HG02759 (cell line): ENCODE measurements around the gene FEZF1.

Source experiments
- ATAC-seq: cut with Tn5 transposase; IDR thresholded peaks from one replicate; pipeline ENCODE4 v1.9.1; 2021; ENCODE audit warnings: mild to moderate bottlenecking, moderate library complexity; ENCODE audit not compliant: unreplicated experiment

The FEZF1 gene

GRCh38 chr7:122269241-122269640 is 35.3 kb downstream of the FEZF1 start:
- no peak for ATAC-seq

GRCh38 chr7:122268101-122268500 is 36.4 kb downstream of the FEZF1 start:
- no peak for ATAC-seq

GRCh38 chr7:122262246-122262645 is 42.3 kb downstream of the FEZF1 start:
- no peak for ATAC-seq

GRCh38 chr7:122261442-122261841 is 43.1 kb downstream of the FEZF1 start:
- ATAC-seq: no peak

GRCh38 chr7:122261016-122261415 is 43.5 kb downstream of the FEZF1 start:
- ATAC-seq: no peak

- no peak for ATAC-seq
These were observed 44.2 kb downstream of the FEZF1 start for GRCh38 chr7:122260336-122260735.

- no peak for ATAC-seq
These were observed 45.6 kb downstream of the FEZF1 start for GRCh38 chr7:122258971-122259370.

- no peak for ATAC-seq
These were observed 47.5 kb downstream of the FEZF1 start for GRCh38 chr7:122257056-122257455.

- no peak for ATAC-seq
These were observed 48.5 kb downstream of the FEZF1 start for GRCh38 chr7:122256046-122256445.

- ATAC-seq: no peak
These were observed 49.1 kb downstream of the FEZF1 start for GRCh38 chr7:122255454-122255853.
